ENCODE measurements around the gene LIG4. TPM values are rescaled to one million over a fixed set of nuclear protein-coding genes. Genes with fewer than 3 reads are reported as not detected.

LIG4 gene
- total and polyA plus RNA-seq, 9 of the 15 experiments (the other 6 are each of a cell fraction or from before 2014, with no cell fraction given), result 1.5 to 7.8 (median 5.1) TPM

GRCh38 chr13:108215436-108215835 lies at the start of gene LIG4 (continued):
- no peak for TF ChIP-seq ZBTB34 (CRISPR knock-in tag; IDR thresholded peaks at IDR 0.05)
- no peak for TF ChIP-seq ZMIZ1 (IDR thresholded peaks at IDR 0.05; ENCODE audit: low read depth in 2 of 2, low read length in 2 of 2)
- no peak for TF ChIP-seq RFX1 (IDR thresholded peaks at IDR 0.05)
- no peak for TF ChIP-seq THAP7 (CRISPR knock-in tag; IDR thresholded peaks at IDR 0.05)
- no peak for TF ChIP-seq GTF2B (IDR thresholded peaks at IDR 0.05; ENCODE audit: extremely low read depth, insufficient read length)
- no peak for TF ChIP-seq NFIC (IDR thresholded peaks at IDR 0.05)
- TF ChIP-seq ZBTB7A (IDR thresholded peaks at IDR 0.05; ENCODE audit: borderline replicate concordance, control insufficient read depth, low read depth, low read length), result peak; percentile 79; the same call in 1 of the 2 replicates
- no peak for TF ChIP-seq ZNF780A (CRISPR knock-in tag; IDR thresholded peaks at IDR 0.05)
- TF ChIP-seq ZNF175 (CRISPR knock-in tag; IDR thresholded peaks at IDR 0.05; ENCODE audit: low read depth), result no peak
- TF ChIP-seq ILF3 (IDR thresholded peaks at IDR 0.05; ENCODE audit: borderline replicate concordance), result no peak
- peak; percentile 33; the same call in 1 of the 2 replicates for TF ChIP-seq REST (IDR thresholded peaks at IDR 0.05; ENCODE audit: borderline replicate concordance)
- TF ChIP-seq REST (CRISPR knock-in tag; IDR thresholded peaks at IDR 0.05; ENCODE audit: low read depth), result no peak
- TF ChIP-seq MIER1 (IDR thresholded peaks at IDR 0.05; ENCODE audit: low read depth), result no peak
- TF ChIP-seq ZNF707 (CRISPR knock-in tag; conservative IDR thresholded peaks at IDR 0.05), result no peak
